ENCODE measurements around the gene CCM2.

The CCM2 gene

DNA sequence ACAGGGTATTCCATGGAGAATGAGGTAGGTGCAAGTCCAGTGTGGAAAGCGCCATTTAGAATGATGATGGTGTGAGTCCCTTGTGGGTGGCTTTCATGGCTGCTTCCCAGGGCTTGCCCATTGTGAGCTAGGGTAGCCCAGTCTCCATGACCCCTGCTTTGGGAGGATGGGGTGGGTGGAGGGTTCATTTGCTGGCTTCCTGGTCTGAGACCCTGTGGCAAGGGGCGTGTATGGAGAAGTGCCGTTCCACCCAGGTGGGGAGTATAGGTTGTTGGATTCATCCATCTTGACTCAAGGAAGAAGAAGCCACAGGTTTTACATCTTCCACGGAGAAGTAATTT lies 27.7 kb downstream of the CCM2 start:
- H3K4me1 ChIP-seq = no peaks in the 10 kb centered on the region
- TF ChIP-seq, protein P1, sequence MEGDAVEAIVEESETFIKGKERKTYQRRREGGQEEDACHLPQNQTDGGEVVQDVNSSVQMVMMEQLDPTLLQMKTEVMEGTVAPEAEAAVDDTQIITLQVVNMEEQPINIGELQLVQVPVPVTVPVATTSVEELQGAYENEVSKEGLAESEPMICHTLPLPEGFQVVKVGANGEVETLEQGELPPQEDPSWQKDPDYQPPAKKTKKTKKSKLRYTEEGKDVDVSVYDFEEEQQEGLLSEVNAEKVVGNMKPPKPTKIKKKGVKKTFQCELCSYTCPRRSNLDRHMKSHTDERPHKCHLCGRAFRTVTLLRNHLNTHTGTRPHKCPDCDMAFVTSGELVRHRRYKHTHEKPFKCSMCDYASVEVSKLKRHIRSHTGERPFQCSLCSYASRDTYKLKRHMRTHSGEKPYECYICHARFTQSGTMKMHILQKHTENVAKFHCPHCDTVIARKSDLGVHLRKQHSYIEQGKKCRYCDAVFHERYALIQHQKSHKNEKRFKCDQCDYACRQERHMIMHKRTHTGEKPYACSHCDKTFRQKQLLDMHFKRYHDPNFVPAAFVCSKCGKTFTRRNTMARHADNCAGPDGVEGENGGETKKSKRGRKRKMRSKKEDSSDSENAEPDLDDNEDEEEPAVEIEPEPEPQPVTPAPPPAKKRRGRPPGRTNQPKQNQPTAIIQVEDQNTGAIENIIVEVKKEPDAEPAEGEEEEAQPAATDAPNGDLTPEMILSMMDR (IDR thresholded peaks at IDR 0.05) = no peak
- H3K36me3 ChIP-seq = peaks cover 0 to 13% (median 9%) of the 10 kb centered on the region in 3 donors
- DNase-seq = peak in 1 of 2 donors; percentile 55
- H3K27me3 ChIP-seq = no peaks in the 10 kb centered on the region
- H3K27ac ChIP-seq = no peak overlapping the region
- intact Hi-C loops (cut with DNase I; ENCODE audit: low total_unique reads) = no loop called here
- peak overlapping the region in 1 of 2 donors; percentile 17 for H3K4me3 ChIP-seq
- no peaks in the 10 kb centered on the region for H3K9me3 ChIP-seq

DNA sequence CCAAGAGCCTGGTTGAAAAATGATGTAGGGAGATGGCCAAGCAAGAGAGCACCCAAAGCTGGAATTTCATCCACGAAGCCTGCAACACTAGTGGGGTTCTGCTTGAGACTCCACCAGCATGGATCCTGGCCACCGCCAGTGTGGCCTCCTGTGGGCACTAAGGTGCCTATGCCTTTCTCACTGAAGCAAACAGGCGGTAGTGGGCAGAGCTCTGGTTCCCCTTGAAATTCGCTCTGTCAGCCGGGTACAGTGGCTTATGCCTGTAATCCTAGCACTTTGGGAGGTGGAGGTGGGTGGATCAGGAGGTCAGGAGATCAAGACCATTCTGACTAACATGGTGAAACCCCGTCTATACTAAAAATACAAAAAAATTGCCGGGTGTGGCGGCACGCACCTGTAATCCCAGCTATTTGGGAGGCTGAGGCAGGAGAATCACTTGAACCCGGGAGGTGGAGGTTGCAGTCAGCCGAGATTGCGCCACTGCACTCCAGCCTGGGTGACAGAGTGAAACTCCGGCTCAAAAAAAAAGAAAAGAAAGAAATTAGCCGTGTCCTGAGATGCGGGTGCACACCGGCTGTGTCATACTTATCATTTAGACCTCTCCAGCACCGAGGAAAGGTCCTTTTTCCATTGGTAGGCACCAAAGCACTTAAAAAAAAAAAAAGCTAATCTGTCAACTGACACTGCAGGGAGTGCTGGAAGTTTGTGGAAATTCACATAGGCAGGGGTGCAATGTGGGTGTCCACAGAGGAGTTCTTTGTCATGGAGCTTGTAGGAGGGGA lies 28.3 kb downstream of the CCM2 start:
- TF ChIP-seq, protein P1 (IDR thresholded peaks at IDR 0.05) = no peak
- intact Hi-C loops (cut with DNase I; ENCODE audit: low total_unique reads) = no loop called here
- H3K4me3 ChIP-seq = peak overlapping the region in 1 of 2 donors; percentile 17
- H3K4me1 ChIP-seq = peaks cover 0 to 5% (median 4%) of the 10 kb centered on the region in 4 donors
- no peak overlapping the region for H3K27ac ChIP-seq
- DNase-seq = peak in 1 of 2 donors; percentile 38
- H3K9me3 ChIP-seq = no peaks in the 10 kb centered on the region
- no peaks in the 10 kb centered on the region for H3K27me3 ChIP-seq
- peaks cover 0 to 13% (median 9%) of the 10 kb centered on the region in 3 donors for H3K36me3 ChIP-seq

DNA sequence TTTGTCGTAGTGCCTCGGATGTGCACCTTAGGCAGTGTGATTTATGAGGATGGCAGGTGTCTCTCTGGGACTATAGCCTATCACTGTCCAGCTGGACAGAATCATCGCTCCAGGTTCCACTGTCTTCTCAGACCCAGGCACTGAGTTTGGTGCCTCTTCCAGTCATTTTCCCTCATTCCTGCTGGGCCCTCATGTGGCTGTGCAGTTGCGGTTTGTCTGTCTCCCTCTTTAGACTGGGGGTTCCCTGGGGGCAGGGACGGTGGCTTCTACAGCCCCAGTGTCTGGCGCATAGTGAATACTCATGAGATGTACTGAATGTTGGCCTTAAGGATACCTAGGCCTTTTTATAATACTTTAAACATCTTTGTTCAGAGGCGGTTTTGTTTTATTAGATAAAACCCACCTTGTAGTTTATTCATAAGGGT lies 28.9 kb downstream of the CCM2 start:
- Histone ChIP-seq H3K27me3 (no peaks in the 10 kb centered on the region), H3K4me1 (peaks cover 0 to 11% (median 10%) of the 10 kb centered on the region in 4 donors), H3K36me3 (peaks cover 0 to 13% (median 9%) of the 10 kb centered on the region in 3 donors), H3K27ac (no peak overlapping the region), H3K9me3 (no peaks in the 10 kb centered on the region), H3K4me3 (no peak overlapping the region)
- intact Hi-C loops (cut with DNase I; ENCODE audit: low total_unique reads) = no loop called here
- peak in 1 of 2 donors; percentile 16 for DNase-seq
- TF ChIP-seq, protein P1 (IDR thresholded peaks at IDR 0.05) = no peak

DNA sequence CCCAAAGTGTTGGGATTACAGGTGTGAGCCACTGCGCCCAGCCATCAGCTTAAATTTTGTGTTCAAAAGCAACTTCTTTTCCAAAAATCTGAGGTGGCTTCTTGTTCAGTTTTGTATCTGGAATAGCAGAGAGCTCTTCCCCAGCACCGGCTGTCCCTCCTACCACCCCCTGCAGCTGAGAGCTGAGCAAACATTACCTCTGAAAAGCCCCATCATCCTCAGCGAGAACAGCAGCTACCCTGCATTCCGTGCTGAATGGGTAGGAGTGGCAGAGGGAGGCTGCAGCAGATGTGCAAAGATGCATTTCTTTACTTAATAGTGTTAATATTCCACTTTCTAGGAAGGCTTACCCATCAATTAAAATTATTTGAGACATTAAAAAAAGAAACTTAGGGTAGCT lies 31.8 kb downstream of the CCM2 start:
- no peak for DNase-seq
- peaks cover 0 to 20% (median 15%) of the 10 kb centered on the region in 4 donors for H3K4me1 ChIP-seq
- H3K9me3 ChIP-seq = no peaks in the 10 kb centered on the region
- H3K4me3 ChIP-seq = no peak overlapping the region
- H3K27ac ChIP-seq = no peak overlapping the region
- intact Hi-C loops (cut with DNase I; ENCODE audit: low total_unique reads) = no loop called here
- TF ChIP-seq, protein P1 (IDR thresholded peaks at IDR 0.05) = no peak
- no peaks in the 10 kb centered on the region for H3K27me3 ChIP-seq
- H3K36me3 ChIP-seq = peaks cover 0 to 10% (median 9%) of the 10 kb centered on the region in 3 donors

DNA sequence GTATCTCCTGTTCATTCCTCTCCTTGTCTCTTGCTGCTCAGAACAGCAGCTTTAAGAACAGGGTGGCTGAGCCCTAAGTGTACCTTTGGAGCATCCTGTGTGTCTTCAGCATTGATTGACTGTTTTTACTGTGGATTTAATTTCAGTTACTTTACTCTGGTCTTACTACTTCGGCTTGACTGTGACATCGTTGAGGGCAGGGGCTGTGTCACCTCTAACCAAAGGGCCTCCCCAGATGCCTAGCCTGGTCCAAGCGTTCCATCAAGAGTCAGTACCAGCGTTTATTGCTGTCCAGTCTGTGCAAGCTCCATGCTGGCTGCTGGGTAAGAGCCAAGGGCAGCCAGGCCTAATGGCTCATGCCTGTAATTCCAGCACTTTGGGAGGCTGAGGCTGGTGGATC lies 32.4 kb downstream of the CCM2 start:
- H3K9me3 ChIP-seq = no peaks in the 10 kb centered on the region
- no peak overlapping the region for H3K27ac ChIP-seq
- peaks cover 0 to 20% (median 15%) of the 10 kb centered on the region in 4 donors for H3K4me1 ChIP-seq
- no peaks in the 10 kb centered on the region for H3K27me3 ChIP-seq
- H3K36me3 ChIP-seq = peaks cover 0 to 9% (median 4%) of the 10 kb centered on the region in 3 donors
- no peak overlapping the region for H3K4me3 ChIP-seq
- TF ChIP-seq, protein P1 (IDR thresholded peaks at IDR 0.05) = no peak
- intact Hi-C loops (cut with DNase I; ENCODE audit: low total_unique reads) = no loop called here
- peak in 1 of 2 donors; percentile 28 for DNase-seq

Measured in tibial artery (tissue), 4 donors.